SK-N-SH (cell line): ENCODE results near the gene AVPR2.

Experiments used
- EP300 ChIP-seq, 2 experiments: IDR thresholded peaks; 2 replicates each; pipeline versions ENCODE4 v1.4.0 to v1.6.1; 2012; ENCODE audit warnings: borderline replicate concordance in 1 of 2, low read depth in 1 of 2, low read length in 1 of 2
- GABPA ChIP-seq: IDR thresholded peaks from 2 replicates; pipeline ENCODE4 v1.4.0; 2012; ENCODE audit warnings: low read depth, mild to moderate bottlenecking
- JUND ChIP-seq: IDR thresholded peaks from 2 replicates; pipeline ENCODE4 v1.4.0; 2012
- NFIC ChIP-seq: IDR thresholded peaks from 2 replicates; pipeline ENCODE4 v1.4.0; 2012; ENCODE audit warnings: borderline replicate concordance
- POLR2AphosphoS5 ChIP-seq: IDR thresholded peaks from 2 replicates; pipeline ENCODE4 v1.6.1; 2012; ENCODE audit warnings: low read depth, low read length
- RAD21 ChIP-seq: IDR thresholded peaks from 2 replicates; pipeline ENCODE4 v1.6.1; 2012; ENCODE audit warnings: mild to moderate bottlenecking, low read length
- RXRA ChIP-seq: IDR thresholded peaks from 2 replicates; pipeline ENCODE4 v1.4.0; 2012; ENCODE audit warnings: low read depth, mild to moderate bottlenecking, borderline replicate concordance
- SMC3 ChIP-seq: IDR thresholded peaks from 2 replicates; pipeline ENCODE4 v1.6.1; 2012; ENCODE audit warnings: low read depth, low read length, improper control_type of control experiment
- TF ChIP-seq, protein P1 (sequence below): fragments of 150-350 bp; IDR thresholded peaks from 2 replicates; pipeline ENCODE4 v1.6.1; 2017; ENCODE audit warnings: antibody characterized with exemption, low read length, low read depth, borderline replicate concordance
- TF ChIP-seq, protein P2 (sequence below): IDR thresholded peaks from 2 replicates; pipeline ENCODE4 v1.4.0; 2012; ENCODE audit warnings: low read depth, borderline replicate concordance
- TF ChIP-seq, protein P3 (sequence below): fragments of 200-600 bp; sonication (generic); IDR thresholded peaks from 2 replicates; pipeline ENCODE4 v1.6.1; 2017; ENCODE audit warnings: antibody characterized with exemption, mild to moderate bottlenecking, moderate library complexity
- TF ChIP-seq, protein P4 (sequence below): IDR thresholded peaks from 2 replicates; pipeline ENCODE4; 2012
- TF ChIP-seq, protein P5 (sequence below): IDR thresholded peaks from 2 replicates; pipeline ENCODE4 v1.4.0; 2012; ENCODE audit warnings: low read depth

DNA sequence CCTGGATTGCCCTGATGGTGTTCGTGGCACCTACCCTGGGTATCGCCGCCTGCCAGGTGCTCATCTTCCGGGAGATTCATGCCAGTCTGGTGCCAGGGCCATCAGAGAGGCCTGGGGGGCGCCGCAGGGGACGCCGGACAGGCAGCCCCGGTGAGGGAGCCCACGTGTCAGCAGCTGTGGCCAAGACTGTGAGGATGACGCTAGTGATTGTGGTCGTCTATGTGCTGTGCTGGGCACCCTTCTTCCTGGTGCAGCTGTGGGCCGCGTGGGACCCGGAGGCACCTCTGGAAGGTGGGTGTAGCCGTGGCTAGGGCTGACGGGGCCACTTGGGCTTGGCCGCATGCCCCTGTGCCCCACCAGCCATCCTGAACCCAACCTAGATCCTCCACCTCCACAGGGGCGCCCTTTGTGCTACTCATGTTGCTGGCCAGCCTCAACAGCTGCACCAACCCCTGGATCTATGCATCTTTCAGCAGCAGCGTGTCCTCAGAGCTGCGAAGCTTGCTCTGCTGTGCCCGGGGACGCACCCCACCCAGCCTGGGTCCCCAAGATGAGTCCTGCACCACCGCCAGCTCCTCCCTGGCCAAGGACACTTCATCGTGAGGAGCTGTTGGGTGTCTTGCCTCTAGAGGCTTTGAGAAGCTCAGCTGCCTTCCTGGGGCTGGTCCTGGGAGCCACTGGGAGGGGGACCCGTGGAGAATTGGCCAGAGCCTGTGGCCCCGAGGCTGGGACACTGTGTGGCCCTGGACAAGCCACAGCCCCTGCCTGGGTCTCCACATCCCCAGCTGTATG is 1.8 kb downstream of the AVPR2 start:
- TF ChIP-seq RXRA (no peak), EP300 (IDR thresholded peaks at IDR 0.05; ENCODE audit: borderline replicate concordance in 1 of 2, low read depth in 1 of 2, low read length in 1 of 2) (no peak), SMC3 (no peak), GABPA (no peak), RAD21 (no peak), POLR2AphosphoS5 (no peak), JUND (no peak), NFIC (no peak)
- TF ChIP-seq, protein P1, sequence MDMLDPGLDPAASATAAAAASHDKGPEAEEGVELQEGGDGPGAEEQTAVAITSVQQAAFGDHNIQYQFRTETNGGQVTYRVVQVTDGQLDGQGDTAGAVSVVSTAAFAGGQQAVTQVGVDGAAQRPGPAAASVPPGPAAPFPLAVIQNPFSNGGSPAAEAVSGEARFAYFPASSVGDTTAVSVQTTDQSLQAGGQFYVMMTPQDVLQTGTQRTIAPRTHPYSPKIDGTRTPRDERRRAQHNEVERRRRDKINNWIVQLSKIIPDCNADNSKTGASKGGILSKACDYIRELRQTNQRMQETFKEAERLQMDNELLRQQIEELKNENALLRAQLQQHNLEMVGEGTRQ, result no peak
- TF ChIP-seq, protein P2, sequence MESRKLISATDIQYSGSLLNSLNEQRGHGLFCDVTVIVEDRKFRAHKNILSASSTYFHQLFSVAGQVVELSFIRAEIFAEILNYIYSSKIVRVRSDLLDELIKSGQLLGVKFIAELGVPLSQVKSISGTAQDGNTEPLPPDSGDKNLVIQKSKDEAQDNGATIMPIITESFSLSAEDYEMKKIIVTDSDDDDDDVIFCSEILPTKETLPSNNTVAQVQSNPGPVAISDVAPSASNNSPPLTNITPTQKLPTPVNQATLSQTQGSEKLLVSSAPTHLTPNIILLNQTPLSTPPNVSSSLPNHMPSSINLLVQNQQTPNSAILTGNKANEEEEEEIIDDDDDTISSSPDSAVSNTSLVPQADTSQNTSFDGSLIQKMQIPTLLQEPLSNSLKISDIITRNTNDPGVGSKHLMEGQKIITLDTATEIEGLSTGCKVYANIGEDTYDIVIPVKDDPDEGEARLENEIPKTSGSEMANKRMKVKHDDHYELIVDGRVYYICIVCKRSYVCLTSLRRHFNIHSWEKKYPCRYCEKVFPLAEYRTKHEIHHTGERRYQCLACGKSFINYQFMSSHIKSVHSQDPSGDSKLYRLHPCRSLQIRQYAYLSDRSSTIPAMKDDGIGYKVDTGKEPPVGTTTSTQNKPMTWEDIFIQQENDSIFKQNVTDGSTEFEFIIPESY, result no peak
- TF ChIP-seq, protein P3, sequence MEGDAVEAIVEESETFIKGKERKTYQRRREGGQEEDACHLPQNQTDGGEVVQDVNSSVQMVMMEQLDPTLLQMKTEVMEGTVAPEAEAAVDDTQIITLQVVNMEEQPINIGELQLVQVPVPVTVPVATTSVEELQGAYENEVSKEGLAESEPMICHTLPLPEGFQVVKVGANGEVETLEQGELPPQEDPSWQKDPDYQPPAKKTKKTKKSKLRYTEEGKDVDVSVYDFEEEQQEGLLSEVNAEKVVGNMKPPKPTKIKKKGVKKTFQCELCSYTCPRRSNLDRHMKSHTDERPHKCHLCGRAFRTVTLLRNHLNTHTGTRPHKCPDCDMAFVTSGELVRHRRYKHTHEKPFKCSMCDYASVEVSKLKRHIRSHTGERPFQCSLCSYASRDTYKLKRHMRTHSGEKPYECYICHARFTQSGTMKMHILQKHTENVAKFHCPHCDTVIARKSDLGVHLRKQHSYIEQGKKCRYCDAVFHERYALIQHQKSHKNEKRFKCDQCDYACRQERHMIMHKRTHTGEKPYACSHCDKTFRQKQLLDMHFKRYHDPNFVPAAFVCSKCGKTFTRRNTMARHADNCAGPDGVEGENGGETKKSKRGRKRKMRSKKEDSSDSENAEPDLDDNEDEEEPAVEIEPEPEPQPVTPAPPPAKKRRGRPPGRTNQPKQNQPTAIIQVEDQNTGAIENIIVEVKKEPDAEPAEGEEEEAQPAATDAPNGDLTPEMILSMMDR, result no peak
- TF ChIP-seq, protein P4, sequence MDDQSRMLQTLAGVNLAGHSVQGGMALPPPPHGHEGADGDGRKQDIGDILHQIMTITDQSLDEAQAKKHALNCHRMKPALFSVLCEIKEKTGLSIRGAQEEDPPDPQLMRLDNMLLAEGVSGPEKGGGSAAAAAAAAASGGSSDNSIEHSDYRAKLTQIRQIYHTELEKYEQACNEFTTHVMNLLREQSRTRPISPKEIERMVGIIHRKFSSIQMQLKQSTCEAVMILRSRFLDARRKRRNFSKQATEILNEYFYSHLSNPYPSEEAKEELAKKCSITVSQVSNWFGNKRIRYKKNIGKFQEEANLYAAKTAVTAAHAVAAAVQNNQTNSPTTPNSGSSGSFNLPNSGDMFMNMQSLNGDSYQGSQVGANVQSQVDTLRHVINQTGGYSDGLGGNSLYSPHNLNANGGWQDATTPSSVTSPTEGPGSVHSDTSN, result no peak
- TF ChIP-seq, protein P5, sequence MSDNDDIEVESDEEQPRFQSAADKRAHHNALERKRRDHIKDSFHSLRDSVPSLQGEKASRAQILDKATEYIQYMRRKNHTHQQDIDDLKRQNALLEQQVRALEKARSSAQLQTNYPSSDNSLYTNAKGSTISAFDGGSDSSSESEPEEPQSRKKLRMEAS, result no peak
